Measurements from ENCODE around the gene ARHGEF17. TPM values are rescaled to one million over a fixed set of nuclear protein-coding genes. Genes with fewer than 3 reads are reported as not detected.

Gene ARHGEF17
- total and polyA plus RNA-seq, 2 of the 13 experiments (the other 11 are each of a cell fraction or from before 2014, with no cell fraction given) = 10.7 to 28.8 TPM

DNA sequence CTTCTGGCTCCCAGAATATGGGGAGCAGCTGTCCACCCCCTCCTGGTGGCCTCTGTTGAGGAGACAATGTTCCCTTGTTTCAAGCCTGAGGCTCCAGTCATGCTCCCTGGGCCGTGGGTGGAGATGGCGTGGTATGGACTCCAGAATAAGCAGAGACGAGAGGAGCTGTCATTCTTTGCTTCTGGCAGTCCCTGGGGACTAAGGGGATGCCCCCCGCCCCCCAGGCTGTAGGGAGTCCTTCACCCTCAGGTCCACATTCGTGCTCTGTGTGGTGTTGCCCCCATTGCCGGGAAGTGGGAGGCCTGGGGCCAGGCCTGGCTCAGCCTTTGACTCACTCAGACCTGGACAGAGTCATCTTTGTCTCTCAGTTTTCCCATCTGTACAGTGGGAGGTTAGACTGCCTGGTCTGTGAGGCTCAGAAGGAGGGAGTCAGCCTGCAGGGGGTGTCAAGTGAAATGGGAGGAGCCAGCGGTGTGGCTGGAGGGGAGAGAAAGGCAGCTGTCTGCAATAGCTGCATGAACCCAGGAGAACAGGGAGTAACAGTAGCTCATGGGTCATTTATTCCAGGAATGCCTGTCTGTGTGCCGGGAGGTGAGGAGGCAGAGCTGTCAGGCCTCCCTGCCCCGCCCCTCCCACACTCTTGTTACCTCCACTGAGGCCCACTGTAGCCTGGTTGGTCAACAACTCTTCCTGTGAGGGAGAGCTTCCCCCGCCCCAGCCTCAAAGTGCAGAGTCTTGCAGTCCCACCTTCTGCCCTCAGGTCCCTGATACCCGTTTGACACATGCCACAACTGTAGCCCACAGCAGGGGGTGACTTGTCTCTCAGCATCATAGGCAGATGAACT lies 6.3 kb downstream of the ARHGEF17 start (continued):
- TF ChIP-seq ARID5B (CRISPR knock-in tag; IDR thresholded peaks at IDR 0.05) = peak; percentile 68
- 0 out of 2 replicates have a peak, but pooled peaks have one; percentile 57 for TF ChIP-seq ZNF891 (CRISPR knock-in tag; IDR thresholded peaks at IDR 0.05)
- no peak for TF ChIP-seq CBX2 (IDR thresholded peaks at IDR 0.05; ENCODE audit: low read depth, low read length)
- no peak for TF ChIP-seq CBX2 (CRISPR knock-in tag; IDR thresholded peaks at IDR 0.05; ENCODE audit: low read depth)
- TF ChIP-seq GTF3A (CRISPR knock-in tag; conservative IDR thresholded peaks at IDR 0.05) = no peak
- TF ChIP-seq SRSF4 (IDR thresholded peaks at IDR 0.05; ENCODE audit: low read depth, low read length, poor library complexity, severe bottlenecking) = no peak
- peak; percentile 67 for TF ChIP-seq MIER3 (CRISPR knock-in tag; IDR thresholded peaks at IDR 0.05; ENCODE audit: borderline replicate concordance)
- TF ChIP-seq POLR2G (IDR thresholded peaks at IDR 0.05; ENCODE audit: low read depth, low read length) = no peak
- peak; percentile 81; the same call in 1 of the 2 replicates for TF ChIP-seq ZFX (CRISPR knock-in tag; IDR thresholded peaks at IDR 0.05; ENCODE audit: low read depth)
- TF ChIP-seq ARNT (IDR thresholded peaks at IDR 0.05) = no peak
- TF ChIP-seq HMGXB4 (CRISPR knock-in tag; IDR thresholded peaks at IDR 0.05; ENCODE audit: borderline replicate concordance in 1 of 2, low read depth in 1 of 2) = peak in 1 of 2 experiments; percentile 64; a peak in 1 of 4 replicates
- TF ChIP-seq, protein P1, sequence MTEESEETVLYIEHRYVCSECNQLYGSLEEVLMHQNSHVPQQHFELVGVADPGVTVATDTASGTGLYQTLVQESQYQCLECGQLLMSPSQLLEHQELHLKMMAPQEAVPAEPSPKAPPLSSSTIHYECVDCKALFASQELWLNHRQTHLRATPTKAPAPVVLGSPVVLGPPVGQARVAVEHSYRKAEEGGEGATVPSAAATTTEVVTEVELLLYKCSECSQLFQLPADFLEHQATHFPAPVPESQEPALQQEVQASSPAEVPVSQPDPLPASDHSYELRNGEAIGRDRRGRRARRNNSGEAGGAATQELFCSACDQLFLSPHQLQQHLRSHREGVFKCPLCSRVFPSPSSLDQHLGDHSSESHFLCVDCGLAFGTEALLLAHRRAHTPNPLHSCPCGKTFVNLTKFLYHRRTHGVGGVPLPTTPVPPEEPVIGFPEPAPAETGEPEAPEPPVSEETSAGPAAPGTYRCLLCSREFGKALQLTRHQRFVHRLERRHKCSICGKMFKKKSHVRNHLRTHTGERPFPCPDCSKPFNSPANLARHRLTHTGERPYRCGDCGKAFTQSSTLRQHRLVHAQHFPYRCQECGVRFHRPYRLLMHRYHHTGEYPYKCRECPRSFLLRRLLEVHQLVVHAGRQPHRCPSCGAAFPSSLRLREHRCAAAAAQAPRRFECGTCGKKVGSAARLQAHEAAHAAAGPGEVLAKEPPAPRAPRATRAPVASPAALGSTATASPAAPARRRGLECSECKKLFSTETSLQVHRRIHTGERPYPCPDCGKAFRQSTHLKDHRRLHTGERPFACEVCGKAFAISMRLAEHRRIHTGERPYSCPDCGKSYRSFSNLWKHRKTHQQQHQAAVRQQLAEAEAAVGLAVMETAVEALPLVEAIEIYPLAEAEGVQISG (CRISPR knock-in tag; IDR thresholded peaks at IDR 0.05) = peak; percentile 62
- peak; percentile 50 for TF ChIP-seq HNF4A (CRISPR knock-in tag; IDR thresholded peaks at IDR 0.05)
- TF ChIP-seq, protein P2, sequence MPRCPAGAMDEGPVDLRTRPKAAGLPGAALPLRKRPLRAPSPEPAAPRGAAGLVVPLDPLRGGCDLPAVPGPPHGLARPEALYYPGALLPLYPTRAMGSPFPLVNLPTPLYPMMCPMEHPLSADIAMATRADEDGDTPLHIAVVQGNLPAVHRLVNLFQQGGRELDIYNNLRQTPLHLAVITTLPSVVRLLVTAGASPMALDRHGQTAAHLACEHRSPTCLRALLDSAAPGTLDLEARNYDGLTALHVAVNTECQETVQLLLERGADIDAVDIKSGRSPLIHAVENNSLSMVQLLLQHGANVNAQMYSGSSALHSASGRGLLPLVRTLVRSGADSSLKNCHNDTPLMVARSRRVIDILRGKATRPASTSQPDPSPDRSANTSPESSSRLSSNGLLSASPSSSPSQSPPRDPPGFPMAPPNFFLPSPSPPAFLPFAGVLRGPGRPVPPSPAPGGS (CRISPR knock-in tag; IDR thresholded peaks at IDR 0.05) = no peak
- TF ChIP-seq, protein P3, sequence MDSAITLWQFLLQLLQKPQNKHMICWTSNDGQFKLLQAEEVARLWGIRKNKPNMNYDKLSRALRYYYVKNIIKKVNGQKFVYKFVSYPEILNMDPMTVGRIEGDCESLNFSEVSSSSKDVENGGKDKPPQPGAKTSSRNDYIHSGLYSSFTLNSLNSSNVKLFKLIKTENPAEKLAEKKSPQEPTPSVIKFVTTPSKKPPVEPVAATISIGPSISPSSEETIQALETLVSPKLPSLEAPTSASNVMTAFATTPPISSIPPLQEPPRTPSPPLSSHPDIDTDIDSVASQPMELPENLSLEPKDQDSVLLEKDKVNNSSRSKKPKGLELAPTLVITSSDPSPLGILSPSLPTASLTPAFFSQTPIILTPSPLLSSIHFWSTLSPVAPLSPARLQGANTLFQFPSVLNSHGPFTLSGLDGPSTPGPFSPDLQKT (CRISPR knock-in tag; IDR thresholded peaks at IDR 0.05; ENCODE audit: borderline replicate concordance) = no peak
- no peak for TF ChIP-seq ZNF225 (CRISPR knock-in tag; IDR thresholded peaks at IDR 0.05)
- no peak; the same call in 1 of the 2 replicates for TF ChIP-seq ZNF792 (CRISPR knock-in tag; IDR thresholded peaks at IDR 0.05)

Measured in HepG2 (cell line).